SK-N-SH treated with all-trans-retinoic acid at 6 μM for 48 hours (cell line): Measurements from ENCODE around the gene EP400.

ENCODE experiments used
- ARNTL ChIP-seq: fragments of 450-650 bp; formaldehyde crosslinking; IDR thresholded peaks from 2 replicates; pipeline ENCODE4 v1.5.0; 2020; ENCODE audit warnings: low read depth, mild to moderate bottlenecking, moderate library complexity, borderline replicate concordance
- BACH2 ChIP-seq: fragments of 250-450 bp; sonication (Bioruptor Pico); IDR thresholded peaks from 2 replicates; pipeline ENCODE4 v1.9.0; 2021; ENCODE audit warnings: mild to moderate bottlenecking, borderline replicate concordance
- CSDC2 ChIP-seq: fragments of 250-450 bp; sonication (Bioruptor Pico); IDR thresholded peaks from 2 replicates; pipeline ENCODE4 v1.5.0; 2020; ENCODE audit warnings: mild to moderate bottlenecking, moderate library complexity
- ESRRG ChIP-seq: fragments of 250-450 bp; sonication (Bioruptor Pico); IDR thresholded peaks from 2 replicates; pipeline ENCODE4 v1.6.1; 2021; ENCODE audit warnings: mild to moderate bottlenecking
- PPARA ChIP-seq: fragments of 250-450 bp; sonication (Bioruptor Pico); IDR thresholded peaks from 2 replicates; pipeline ENCODE4 v1.5.0; 2020; ENCODE audit warnings: mild to moderate bottlenecking, borderline replicate concordance
- RARB ChIP-seq: fragments of 250-450 bp; sonication (Bioruptor Pico); IDR thresholded peaks from 2 replicates; pipeline ENCODE4 v1.8.0; 2021; ENCODE audit warnings: mild to moderate bottlenecking, moderate library complexity
- SNAI2 ChIP-seq: fragments of 250-450 bp; sonication (Bioruptor Pico); IDR thresholded peaks from 2 replicates; pipeline ENCODE4 v1.5.0; 2020; ENCODE audit warnings: mild to moderate bottlenecking, moderate library complexity
- ZNF565 ChIP-seq: fragments of 450-650 bp; formaldehyde crosslinking; conservative IDR thresholded peaks from 2 replicates; pipeline ENCODE4 v1.5.0; 2020; ENCODE audit warnings: low read depth, mild to moderate bottlenecking, moderate library complexity
- ZNF8 ChIP-seq: fragments of 450-650 bp; formaldehyde crosslinking; IDR thresholded peaks from 2 replicates; pipeline ENCODE4 v1.5.0; 2020; ENCODE audit warnings: mild to moderate bottlenecking, moderate library complexity
- TF ChIP-seq, protein P1 (sequence below): fragments of 250-450 bp; sonication (Bioruptor Pico); IDR thresholded peaks from 2 replicates; pipeline ENCODE4 v1.8.0; 2020; ENCODE audit warnings: mild to moderate bottlenecking, moderate library complexity, borderline replicate concordance

DNA sequence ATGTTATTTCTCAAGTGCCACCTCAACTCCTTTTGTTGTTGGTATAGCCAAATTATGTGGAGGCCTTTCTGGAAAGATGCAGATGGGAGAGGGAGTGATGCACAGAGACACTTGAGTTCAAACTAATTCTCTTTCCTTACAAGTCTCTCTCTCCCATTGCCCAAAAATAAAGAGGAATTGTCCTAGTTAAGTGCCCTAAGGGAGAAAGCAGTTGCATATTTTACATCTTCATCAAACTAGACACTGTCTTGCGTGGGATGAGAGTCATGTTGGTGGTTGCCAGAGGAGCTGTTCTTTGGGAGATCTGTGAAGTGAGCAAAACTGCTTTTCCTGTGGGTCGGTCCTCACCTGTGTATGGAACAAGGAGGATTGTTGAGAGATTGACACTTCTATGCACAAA is 72.2 kb downstream of the EP400 start:
- TF ChIP-seq PPARA (CRISPR knock-in tag) (no peak), SNAI2 (CRISPR knock-in tag) (no peak), ESRRG (CRISPR knock-in tag) (no peak), ZNF8 (CRISPR knock-in tag) (no peak), BACH2 (CRISPR knock-in tag) (no peak), ZNF565 (CRISPR knock-in tag) (no peak), ARNTL (CRISPR knock-in tag) (no peak), RARB (CRISPR knock-in tag) (no peak), CSDC2 (no peak)
- TF ChIP-seq, protein P1, sequence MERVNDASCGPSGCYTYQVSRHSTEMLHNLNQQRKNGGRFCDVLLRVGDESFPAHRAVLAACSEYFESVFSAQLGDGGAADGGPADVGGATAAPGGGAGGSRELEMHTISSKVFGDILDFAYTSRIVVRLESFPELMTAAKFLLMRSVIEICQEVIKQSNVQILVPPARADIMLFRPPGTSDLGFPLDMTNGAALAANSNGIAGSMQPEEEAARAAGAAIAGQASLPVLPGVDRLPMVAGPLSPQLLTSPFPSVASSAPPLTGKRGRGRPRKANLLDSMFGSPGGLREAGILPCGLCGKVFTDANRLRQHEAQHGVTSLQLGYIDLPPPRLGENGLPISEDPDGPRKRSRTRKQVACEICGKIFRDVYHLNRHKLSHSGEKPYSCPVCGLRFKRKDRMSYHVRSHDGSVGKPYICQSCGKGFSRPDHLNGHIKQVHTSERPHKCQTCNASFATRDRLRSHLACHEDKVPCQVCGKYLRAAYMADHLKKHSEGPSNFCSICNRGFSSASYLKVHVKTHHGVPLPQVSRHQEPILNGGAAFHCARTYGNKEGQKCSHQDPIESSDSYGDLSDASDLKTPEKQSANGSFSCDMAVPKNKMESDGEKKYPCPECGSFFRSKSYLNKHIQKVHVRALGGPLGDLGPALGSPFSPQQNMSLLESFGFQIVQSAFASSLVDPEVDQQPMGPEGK (CRISPR knock-in tag): no peak
